ENCODE measurements around the gene CUBN. TPM values are rescaled to one million over a fixed set of nuclear protein-coding genes. Genes with fewer than 3 reads are reported as not detected.
A peak's percentile ranks its signal among the peaks of the same experiment; 100 is the strongest.

The CUBN gene
- total and polyA plus RNA-seq, 8 donors, result 1.5 to 6.8 (median 3.8) TPM

DNA sequence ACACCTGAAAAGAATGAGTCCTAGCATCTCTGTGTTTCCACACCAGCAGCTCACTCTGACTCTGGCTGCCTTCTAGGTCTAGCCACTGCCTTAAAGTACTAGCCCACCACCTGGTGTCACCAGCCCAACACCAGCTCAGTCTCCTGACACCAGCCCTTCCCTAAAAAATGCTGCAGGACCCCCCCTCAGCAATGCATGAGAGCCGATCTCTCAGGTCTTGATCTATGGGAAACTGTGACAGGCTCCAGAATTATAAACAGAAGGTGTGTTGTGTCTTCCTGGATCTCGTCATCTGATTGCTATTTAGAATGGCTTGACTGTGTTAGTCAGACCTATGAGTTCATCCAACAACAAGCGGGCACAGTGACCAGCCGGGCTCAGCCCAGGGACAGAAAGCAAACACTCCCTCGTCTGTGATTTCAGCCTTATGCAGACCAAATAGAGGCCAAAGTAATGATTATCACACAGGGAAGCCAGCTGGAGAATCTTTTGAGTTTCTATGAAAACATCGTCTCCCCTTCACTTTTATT lies 66.6 kb downstream of the CUBN start:
- H3K36me3 ChIP-seq, result no peaks in the 10 kb centered on the region
- ATAC-seq, result peak; percentile 80
- H3K27ac ChIP-seq, result peak overlapping the region; percentile 33 to 53
- no peak overlapping the region for H3K4me3 ChIP-seq
- no peaks in the 10 kb centered on the region for H3K9me3 ChIP-seq
- intact Hi-C loops (cut with DNase I), result no loop called here
- DNase-seq, result no peak
- TF ChIP-seq, protein P1, sequence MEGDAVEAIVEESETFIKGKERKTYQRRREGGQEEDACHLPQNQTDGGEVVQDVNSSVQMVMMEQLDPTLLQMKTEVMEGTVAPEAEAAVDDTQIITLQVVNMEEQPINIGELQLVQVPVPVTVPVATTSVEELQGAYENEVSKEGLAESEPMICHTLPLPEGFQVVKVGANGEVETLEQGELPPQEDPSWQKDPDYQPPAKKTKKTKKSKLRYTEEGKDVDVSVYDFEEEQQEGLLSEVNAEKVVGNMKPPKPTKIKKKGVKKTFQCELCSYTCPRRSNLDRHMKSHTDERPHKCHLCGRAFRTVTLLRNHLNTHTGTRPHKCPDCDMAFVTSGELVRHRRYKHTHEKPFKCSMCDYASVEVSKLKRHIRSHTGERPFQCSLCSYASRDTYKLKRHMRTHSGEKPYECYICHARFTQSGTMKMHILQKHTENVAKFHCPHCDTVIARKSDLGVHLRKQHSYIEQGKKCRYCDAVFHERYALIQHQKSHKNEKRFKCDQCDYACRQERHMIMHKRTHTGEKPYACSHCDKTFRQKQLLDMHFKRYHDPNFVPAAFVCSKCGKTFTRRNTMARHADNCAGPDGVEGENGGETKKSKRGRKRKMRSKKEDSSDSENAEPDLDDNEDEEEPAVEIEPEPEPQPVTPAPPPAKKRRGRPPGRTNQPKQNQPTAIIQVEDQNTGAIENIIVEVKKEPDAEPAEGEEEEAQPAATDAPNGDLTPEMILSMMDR (IDR thresholded peaks at IDR 0.05), result no peak
- H3K4me1 ChIP-seq, result peaks cover 5 to 8% of the 10 kb centered on the region in 2 donors
- no peaks in the 10 kb centered on the region for H3K27me3 ChIP-seq

DNA sequence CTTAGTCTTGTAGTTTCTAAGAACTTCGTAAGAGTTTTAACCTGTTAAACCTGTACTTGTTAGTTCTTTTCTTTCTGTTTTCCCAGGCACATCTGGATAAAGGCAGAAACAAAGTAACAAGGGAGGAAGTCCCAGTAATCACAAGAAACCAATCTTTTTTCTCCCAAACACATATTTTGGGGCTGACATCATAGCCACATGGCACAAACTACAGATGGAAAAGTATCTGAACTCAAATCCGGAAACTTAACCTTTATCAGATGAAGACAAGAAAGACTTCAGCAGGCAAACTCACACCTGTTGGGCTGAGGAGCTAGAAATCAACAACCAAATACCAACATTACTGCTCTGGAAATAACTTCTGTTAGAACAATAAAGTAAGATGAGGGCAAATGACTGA lies 67.1 kb downstream of the CUBN start:
- Histone ChIP-seq H3K27me3 (no peaks in the 10 kb centered on the region), H3K27ac (peak overlapping the region; percentile 33 to 53), H3K36me3 (no peaks in the 10 kb centered on the region), H3K4me1 (peaks cover 5 to 8% of the 10 kb centered on the region in 2 donors), H3K4me3 (no peak overlapping the region), H3K9me3 (no peaks in the 10 kb centered on the region)
- peak; percentile 12 for ATAC-seq
- no peak for DNase-seq
- TF ChIP-seq, protein P1 (IDR thresholded peaks at IDR 0.05), result no peak
- intact Hi-C loops (cut with DNase I), result no loop called here

DNA sequence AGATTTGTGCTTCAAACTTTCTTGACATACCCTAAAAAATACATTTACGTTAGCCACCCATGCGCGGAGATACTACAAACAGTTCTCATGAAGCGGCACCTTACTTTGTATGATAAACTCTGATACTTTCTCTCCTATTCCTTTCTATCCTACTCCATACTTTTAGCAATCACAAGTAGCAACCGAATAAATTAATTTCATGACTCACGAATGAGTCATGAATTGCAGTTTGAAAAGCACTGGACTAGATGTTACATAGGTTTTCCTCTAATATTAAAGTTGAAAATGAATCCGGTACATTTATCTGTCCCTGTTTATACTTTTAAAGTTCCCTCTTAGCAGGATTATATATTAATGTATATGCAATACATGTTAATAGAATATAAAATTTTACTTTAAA lies 67.6 kb downstream of the CUBN start:
- intact Hi-C loops (cut with DNase I), result no loop called here
- no peaks in the 10 kb centered on the region for H3K9me3 ChIP-seq
- no peak for DNase-seq
- TF ChIP-seq, protein P1 (IDR thresholded peaks at IDR 0.05), result no peak
- no peak overlapping the region for H3K4me3 ChIP-seq
- peak overlapping the region; percentile 33 to 53 for H3K27ac ChIP-seq
- H3K4me1 ChIP-seq, result peaks cover 5 to 8% of the 10 kb centered on the region in 2 donors
- ATAC-seq, result peak; percentile 58
- H3K36me3 ChIP-seq, result no peaks in the 10 kb centered on the region
- no peaks in the 10 kb centered on the region for H3K27me3 ChIP-seq

DNA sequence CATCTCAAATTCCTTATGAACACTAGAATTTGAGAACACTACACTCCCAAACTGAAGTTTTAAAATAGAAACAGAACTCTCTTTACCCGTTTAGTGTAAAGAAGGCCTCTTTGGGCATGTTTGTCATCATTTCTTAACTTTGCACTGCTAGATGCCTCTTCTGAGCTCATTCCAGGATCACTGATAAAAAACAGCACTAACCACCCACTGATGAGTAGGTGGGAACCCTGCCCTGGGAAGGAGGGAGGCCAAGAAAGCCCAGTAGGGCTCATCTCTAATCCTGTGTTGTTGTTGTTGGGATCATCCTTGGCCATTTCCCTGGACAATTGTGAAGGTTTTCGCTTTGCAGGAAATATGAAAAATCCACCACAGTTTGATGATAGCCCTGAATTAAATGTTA lies 68.2 kb downstream of the CUBN start:
- H3K27ac ChIP-seq, result no peak overlapping the region
- H3K4me1 ChIP-seq, result peaks cover 5 to 8% of the 10 kb centered on the region in 2 donors
- no peak for DNase-seq
- no peaks in the 10 kb centered on the region for H3K9me3 ChIP-seq
- H3K4me3 ChIP-seq, result no peak overlapping the region
- TF ChIP-seq, protein P1 (IDR thresholded peaks at IDR 0.05), result no peak
- no peak for ATAC-seq
- intact Hi-C loops (cut with DNase I), result no loop called here
- no peaks in the 10 kb centered on the region for H3K36me3 ChIP-seq
- no peaks in the 10 kb centered on the region for H3K27me3 ChIP-seq

DNA sequence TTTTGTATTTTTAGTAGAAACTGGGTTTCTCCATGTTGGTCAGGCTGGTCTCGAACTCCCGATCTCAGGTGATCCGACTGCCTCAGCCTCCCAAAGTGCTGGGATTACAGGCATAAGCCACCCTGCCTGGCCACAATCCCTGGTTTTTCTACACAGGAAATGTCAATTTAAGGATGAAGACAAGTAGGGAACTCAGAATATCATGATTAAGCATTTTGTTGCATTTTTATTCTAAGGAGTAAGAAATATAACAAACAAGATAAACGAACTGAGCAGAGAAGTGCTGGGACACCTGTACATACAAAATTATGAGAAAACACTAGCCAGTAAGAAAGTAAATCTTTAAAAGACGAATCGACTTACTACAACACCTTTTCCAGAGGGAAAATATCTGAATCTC lies 69.3 kb downstream of the CUBN start:
- TF ChIP-seq, protein P1 (IDR thresholded peaks at IDR 0.05), result no peak
- H3K36me3 ChIP-seq, result no peaks in the 10 kb centered on the region
- ATAC-seq (no peak), DNase-seq (no peak)
- H3K9me3 ChIP-seq, result no peaks in the 10 kb centered on the region
- no peak overlapping the region for H3K27ac ChIP-seq
- H3K4me1 ChIP-seq, result peaks cover 5 to 8% of the 10 kb centered on the region in 2 donors
- no peaks in the 10 kb centered on the region for H3K27me3 ChIP-seq
- no peak overlapping the region for H3K4me3 ChIP-seq
- intact Hi-C loops (cut with DNase I), result no loop called here
